Smooth muscle cell (in vitro differentiated cells): ENCODE results near the gene SLC9A3. TPM values are rescaled to one million over a fixed set of nuclear protein-coding genes. Genes with fewer than 3 reads are reported as not detected.

Experiments used
- DNase-seq: peaks from one replicate; lab custom pipeline; 2025; ENCODE audit not compliant: unreplicated experiment; lab: John Stamatoyannopoulos, UW
- H2AFZ ChIP-seq: fragments of 200-600 bp; sonication (generic); 2 replicates; pipeline ENCODE4 v1.6.0; 2016; ENCODE audit warnings: antibody characterized with exemption, low read depth, mild to moderate bottlenecking
- H3F3A ChIP-seq: fragments of 200-600 bp; sonication (generic); 2 replicates; pipeline ENCODE4 v1.6.0; 2017; ENCODE audit warnings: antibody characterized with exemption, low read depth
- H3K27ac ChIP-seq: fragments of 200-600 bp; sonication (generic); 2 replicates; pipeline ENCODE4 v1.5.1; 2016; ENCODE audit warnings: low read depth, mild to moderate bottlenecking
- H3K27me3 ChIP-seq: fragments of 200-600 bp; sonication (generic); 2 replicates; pipeline ENCODE4 v1.6.1; 2016; ENCODE audit warnings: low read depth, mild to moderate bottlenecking
- H3K36me3 ChIP-seq: fragments of 200-600 bp; sonication (generic); 2 replicates; pipeline ENCODE4 v1.5.1; 2016; ENCODE audit warnings: low read depth
- H3K4me1 ChIP-seq: fragments of 200-600 bp; sonication (generic); 2 replicates; pipeline ENCODE4 v1.5.1; 2016; ENCODE audit warnings: low read depth
- H3K4me2 ChIP-seq: fragments of 200-600 bp; sonication (generic); 2 replicates; pipeline ENCODE4 v1.6.0; 2016; ENCODE audit warnings: mild to moderate bottlenecking
- H3K4me3 ChIP-seq: fragments of 200-600 bp; sonication (generic); 2 replicates; pipeline ENCODE4 v1.5.1; 2016; ENCODE audit warnings: mild to moderate bottlenecking
- H3K79me2 ChIP-seq: fragments of 200-600 bp; sonication (generic); 2 replicates; pipeline ENCODE4 v1.6.0; 2016; ENCODE audit warnings: low read depth, mild to moderate bottlenecking
- H3K9ac ChIP-seq: fragments of 200-600 bp; sonication (generic); 2 replicates; pipeline ENCODE4 v1.6.0; 2016; ENCODE audit warnings: low read depth
- H3K9me3 ChIP-seq: fragments of 200-600 bp; sonication (generic); replicated peaks from 2 replicates; pipeline ENCODE4 v1.5.1; 2016; ENCODE audit warnings: low read depth
- H4K20me1 ChIP-seq: fragments of 200-600 bp; sonication (generic); 2 replicates; pipeline ENCODE4 v1.6.0; 2016; ENCODE audit warnings: low read depth
- WGBS: methylation state at CpG from one replicate; pipeline ENCODE4 v1.1.7; 2016; ENCODE audit warnings: low lambda C conversion rate; 5-methylcytosine and 5-hydroxymethylcytosine counted together
- polyA plus RNA-seq: library from polyadenylated mRNA; unstranded; fragments of >200 nt; fragmentation: Nextera tagmentation; extraction: Ambion mirVana; gene quantifications from 2 replicates; pipeline ENCODE4 v1.2.1, GENCODE V29; 2016
- total RNA-seq: library from RNA; depleted of rRNA; stranded (reverse); fragments of >200 nt; gene quantifications from 2 replicates; pipeline ENCODE4 v1.2.3, GENCODE V29; 2014
- TF ChIP-seq, protein P1 (sequence below): fragments of 200-600 bp; sonication (generic); IDR thresholded peaks from 2 replicates; pipeline ENCODE4 v1.5.1; 2017; ENCODE audit warnings: borderline replicate concordance, mild to moderate bottlenecking, antibody characterized with exemption; ENCODE audit not compliant: insufficient read depth, poor library complexity, severe bottlenecking

Gene SLC9A3
- total and polyA plus RNA-seq, 2 experiments from 2014 or later = 1.1 to 1.8 TPM

DNA sequence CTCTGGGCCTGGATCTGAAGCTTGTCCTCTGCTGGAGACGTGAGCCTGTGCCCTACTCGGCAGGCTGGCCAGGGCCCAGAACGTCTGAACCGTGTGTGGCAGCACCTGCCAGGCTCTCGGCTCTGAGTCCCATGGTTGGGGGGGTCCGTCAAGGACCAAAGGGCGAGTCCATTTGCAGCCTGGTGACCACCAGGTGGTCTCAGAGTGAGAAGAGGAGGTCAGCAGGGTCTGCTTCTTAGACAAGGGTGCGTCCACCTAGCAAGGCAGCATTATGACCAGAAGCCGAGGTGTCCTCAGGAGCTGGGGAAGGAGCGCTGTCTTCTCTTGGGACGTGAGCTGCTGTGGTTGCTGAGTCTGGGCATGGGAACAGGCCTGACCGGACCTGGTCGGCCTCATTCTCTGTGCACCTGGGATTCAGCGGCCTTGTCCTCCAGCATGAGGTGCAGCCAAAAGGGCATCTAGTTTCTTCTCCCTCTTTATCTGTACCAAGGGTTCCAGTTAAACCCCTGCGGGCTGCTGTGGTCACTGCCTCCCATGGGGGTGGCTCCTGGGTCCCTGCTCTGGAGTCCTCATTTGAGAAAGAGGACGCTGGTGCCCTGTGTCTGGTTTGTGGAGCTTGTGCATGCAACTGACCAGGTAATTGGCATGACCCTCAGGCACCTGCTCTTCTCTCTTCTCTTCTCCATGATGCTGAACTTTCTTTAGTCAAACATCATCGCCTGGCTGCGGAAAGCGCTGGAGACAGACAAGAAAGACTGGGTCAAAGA is 66.9 kb downstream of the SLC9A3 start:
- H3K27me3 ChIP-seq = no peaks in the 10 kb centered on the region
- no peak for DNase-seq
- no peak overlapping the region for H3K4me3 ChIP-seq
- H3F3A ChIP-seq = no peaks in the 10 kb centered on the region
- H3K36me3 ChIP-seq = peaks cover 2% of the 10 kb centered on the region
- TF ChIP-seq, protein P1, sequence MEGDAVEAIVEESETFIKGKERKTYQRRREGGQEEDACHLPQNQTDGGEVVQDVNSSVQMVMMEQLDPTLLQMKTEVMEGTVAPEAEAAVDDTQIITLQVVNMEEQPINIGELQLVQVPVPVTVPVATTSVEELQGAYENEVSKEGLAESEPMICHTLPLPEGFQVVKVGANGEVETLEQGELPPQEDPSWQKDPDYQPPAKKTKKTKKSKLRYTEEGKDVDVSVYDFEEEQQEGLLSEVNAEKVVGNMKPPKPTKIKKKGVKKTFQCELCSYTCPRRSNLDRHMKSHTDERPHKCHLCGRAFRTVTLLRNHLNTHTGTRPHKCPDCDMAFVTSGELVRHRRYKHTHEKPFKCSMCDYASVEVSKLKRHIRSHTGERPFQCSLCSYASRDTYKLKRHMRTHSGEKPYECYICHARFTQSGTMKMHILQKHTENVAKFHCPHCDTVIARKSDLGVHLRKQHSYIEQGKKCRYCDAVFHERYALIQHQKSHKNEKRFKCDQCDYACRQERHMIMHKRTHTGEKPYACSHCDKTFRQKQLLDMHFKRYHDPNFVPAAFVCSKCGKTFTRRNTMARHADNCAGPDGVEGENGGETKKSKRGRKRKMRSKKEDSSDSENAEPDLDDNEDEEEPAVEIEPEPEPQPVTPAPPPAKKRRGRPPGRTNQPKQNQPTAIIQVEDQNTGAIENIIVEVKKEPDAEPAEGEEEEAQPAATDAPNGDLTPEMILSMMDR = no peak
- H3K27ac ChIP-seq = no peak overlapping the region
- WGBS = 97% methylated on average over 19 of the region's 19 CpGs
- H4K20me1 ChIP-seq = peaks cover 47% of the 10 kb centered on the region
- peaks cover 28% of the 10 kb centered on the region for H3K79me2 ChIP-seq
- no peak overlapping the region for H3K4me2 ChIP-seq
- H3K9ac ChIP-seq = no peak overlapping the region
- H3K4me1 ChIP-seq = no peaks in the 10 kb centered on the region
- no peaks in the 10 kb centered on the region for H3K9me3 ChIP-seq
- no peak overlapping the region for H2AFZ ChIP-seq

DNA sequence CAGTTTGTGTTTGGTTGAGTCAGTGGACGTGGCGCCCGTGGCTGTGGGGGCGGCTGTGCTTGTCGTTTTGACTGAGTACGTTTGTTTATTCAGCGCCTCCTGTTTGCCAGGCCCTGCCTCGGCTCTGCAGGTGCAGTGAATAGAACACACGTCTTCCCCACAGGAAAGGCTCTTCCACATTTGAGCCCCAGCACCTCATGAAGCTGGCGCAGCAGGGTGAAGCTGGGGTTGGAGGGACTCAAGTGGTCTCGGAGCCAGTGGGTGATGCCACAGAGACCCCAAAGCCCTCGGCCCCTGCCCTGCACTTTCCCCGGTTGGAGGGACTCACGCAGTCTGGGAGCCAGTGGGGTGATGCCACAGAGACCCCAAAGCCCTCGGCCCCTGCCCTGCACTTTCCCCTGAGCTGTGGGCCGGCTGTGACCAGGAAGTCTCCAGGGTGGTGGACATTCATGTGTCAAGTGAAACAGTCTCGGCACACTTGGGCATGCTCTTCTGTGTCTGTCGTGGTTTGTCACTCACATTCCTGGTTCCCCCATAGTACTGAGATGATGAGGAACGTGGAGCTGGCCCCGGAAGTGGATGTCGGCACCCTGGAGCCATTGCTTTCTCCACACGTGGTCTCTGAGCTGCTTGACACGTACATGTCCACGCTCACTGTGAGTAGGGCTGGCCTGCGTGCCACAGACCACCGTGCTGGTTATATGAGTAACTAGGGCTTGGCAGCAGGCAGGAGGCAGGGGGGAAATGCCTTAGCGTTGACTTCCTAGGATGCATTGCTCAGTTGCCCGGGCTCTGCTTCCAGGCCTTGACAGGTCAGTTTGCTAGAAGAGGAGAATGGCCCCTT is 67.7 kb downstream of the SLC9A3 start:
- H3K4me1 ChIP-seq = no peaks in the 10 kb centered on the region
- DNase-seq = no peak
- H2AFZ ChIP-seq = no peak overlapping the region
- no peak overlapping the region for H3K4me3 ChIP-seq
- H4K20me1 ChIP-seq = peaks cover 47% of the 10 kb centered on the region
- H3K27me3 ChIP-seq = no peaks in the 10 kb centered on the region
- TF ChIP-seq, protein P1 = no peak
- H3K27ac ChIP-seq = no peak overlapping the region
- no peak overlapping the region for H3K4me2 ChIP-seq
- H3F3A ChIP-seq = no peaks in the 10 kb centered on the region
- H3K9me3 ChIP-seq = no peaks in the 10 kb centered on the region
- no peak overlapping the region for H3K9ac ChIP-seq
- peaks cover 28% of the 10 kb centered on the region for H3K79me2 ChIP-seq
- H3K36me3 ChIP-seq = peaks cover 6% of the 10 kb centered on the region
- WGBS = 96% methylated on average over 28 of the region's 28 CpGs

DNA sequence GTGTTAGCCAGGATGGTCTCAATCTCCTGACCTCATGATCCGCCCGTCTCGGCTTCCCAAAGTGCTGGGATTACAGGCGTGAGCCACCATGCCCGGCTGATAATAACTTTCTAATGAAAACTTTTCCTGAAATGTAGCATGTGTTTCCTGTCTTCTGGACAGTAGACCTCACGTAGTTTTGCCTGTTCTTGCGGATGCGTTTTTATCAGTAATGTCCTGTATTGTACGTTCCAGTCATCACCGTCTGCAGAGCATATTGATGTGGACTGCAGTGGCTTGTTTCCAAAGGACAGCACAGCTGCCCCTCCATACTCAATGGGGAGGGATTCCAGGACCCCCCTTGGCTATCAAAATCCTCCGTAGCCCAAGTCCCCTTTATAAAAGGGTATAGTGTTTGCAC is 68.4 kb downstream of the SLC9A3 start:
- Histone ChIP-seq H3K27me3 (no peaks in the 10 kb centered on the region), H3K36me3 (peaks cover 10% of the 10 kb centered on the region), H3K27ac (no peak overlapping the region), H4K20me1 (peaks cover 47% of the 10 kb centered on the region), H3F3A (no peaks in the 10 kb centered on the region), H3K4me2 (no peak overlapping the region), H3K79me2 (peaks cover 29% of the 10 kb centered on the region), H3K4me1 (no peaks in the 10 kb centered on the region), H2AFZ (no peak overlapping the region), H3K4me3 (no peak overlapping the region), H3K9me3 (no peaks in the 10 kb centered on the region), H3K9ac (no peak overlapping the region)
- TF ChIP-seq, protein P1 = no peak
- DNase-seq = no peak
- 95% methylated on average over 11 of the region's 11 CpGs for WGBS
